Cerebellar nuclear complex (tissue), 1 donor: Measurements from ENCODE around the gene PASD1.
"Not testable (repeated sequence)": the region's sequence is repeated elsewhere in the genome, so short reads cannot be mapped to it uniquely, and the experiment has no call there.

ENCODE experiments used
- DNase-seq, 2 experiments: peaks; one replicate each; lab custom pipeline; 2025; lab: John Stamatoyannopoulos, UW

Gene PASD1

GRCh38 chrX:151563449-151563848, at the start of gene PASD1:
TSS of gene PASD1 (plus strand) at chrX:151563675. CDS start at chrX:151601554, 37,879 bp downstream.
- no peak for DNase-seq

GRCh38 chrX:151515237-151515636, 48.2 kb upstream of the PASD1 start:
- DNase-seq: no peak

DNA sequence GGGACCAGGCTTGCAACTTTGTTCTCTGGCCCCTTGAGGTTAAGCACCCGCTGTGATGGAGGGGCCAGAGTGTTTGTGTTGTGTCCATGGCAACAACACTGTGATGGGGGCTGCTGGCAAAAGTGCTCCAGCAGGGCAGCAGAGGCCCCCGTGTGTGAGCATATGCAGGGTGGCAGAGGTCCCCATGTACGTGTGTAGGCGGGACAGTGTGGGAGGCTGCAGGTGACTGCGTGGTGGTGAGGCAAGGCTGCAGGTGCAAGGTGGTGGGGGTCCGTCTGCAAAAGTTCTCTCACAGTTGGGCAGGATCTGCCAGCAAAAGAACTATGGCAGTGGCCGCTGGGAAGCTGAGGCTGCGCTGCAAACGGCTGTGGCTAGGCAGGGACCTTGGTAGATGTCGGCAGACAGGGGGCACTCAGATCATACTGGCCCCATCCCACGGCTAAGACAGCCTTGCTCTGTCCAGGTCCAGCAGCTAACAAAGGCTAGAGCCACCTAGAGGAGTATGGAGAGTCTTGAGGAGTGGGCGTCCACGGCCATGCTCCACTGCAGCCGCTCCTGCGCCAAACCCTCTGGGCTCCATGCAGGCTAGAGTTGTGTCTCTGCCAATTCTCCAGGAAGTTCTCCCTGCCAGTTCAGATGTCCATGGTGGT, 46.8 kb upstream of the PASD1 start:
- no peak for DNase-seq

- no peak for DNase-seq
Observed at GRCh38 chrX:151517421-151517820, 46.1 kb upstream of the PASD1 start.

- no peak for DNase-seq
Observed at GRCh38 chrX:151523351-151523750, 40.1 kb upstream of the PASD1 start.

DNA sequence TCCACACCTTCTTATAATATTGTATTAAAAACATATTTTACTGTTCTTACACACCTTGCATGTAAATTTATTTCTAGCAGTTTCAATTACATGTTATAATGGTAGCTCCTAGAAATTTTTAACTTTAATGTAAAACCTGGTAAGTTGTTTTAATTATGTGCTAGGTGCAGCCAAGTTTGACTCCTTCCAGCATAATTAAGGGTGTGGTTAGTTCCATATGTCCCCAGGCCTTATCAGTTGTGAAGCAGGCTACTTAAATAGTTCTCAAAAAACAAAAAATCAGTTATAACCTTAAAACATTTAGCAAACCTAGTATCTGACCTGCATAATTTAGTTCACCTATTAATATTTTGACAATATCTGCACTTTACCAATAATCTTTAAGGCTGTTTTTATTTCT, 26.9 kb upstream of the PASD1 start:
- no peak for DNase-seq

- no peak for DNase-seq
Observed at GRCh38 chrX:151537572-151537971, 25.9 kb upstream of the PASD1 start.

- DNase-seq: no peak
Observed at GRCh38 chrX:151538190-151539122, 25.0 kb upstream of the PASD1 start.

DNA sequence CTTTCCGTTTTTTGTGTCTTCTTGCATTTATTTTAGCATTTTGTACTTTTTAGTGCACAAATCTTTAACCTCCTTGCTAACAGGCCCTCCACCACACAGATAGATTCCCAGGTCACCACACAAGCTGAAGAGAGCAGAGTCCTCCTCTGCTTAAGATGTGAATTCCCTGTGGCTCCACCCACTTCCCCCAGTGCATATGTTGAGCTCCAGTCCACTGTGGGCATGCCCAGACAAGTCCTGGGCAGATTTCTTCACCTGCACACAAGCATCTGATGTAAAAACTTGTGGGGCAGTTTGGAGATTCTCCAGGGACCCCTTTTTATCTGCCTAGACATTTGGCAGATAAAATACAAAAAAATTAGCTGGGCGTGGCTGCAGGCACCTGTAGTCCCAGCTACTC, 19.8 kb upstream of the PASD1 start:
- DNase-seq: no peak

GRCh38 chrX:151546226-151546625, 17.2 kb upstream of the PASD1 start:
- DNase-seq: not testable (repeated sequence)

GRCh38 chrX:151551176-151551575, 12.3 kb upstream of the PASD1 start:
- DNase-seq: not testable (repeated sequence)

- no peak for DNase-seq
Observed at GRCh38 chrX:151552743-151553142, 10.7 kb upstream of the PASD1 start.

- not testable (repeated sequence) for DNase-seq
Observed at GRCh38 chrX:151555301-151555700, 8.2 kb upstream of the PASD1 start.

GRCh38 chrX:151562485-151562884, 990 bp upstream of the PASD1 start:
- DNase-seq: not testable (repeated sequence)

- not testable (repeated sequence) for DNase-seq
Observed at GRCh38 chrX:151563003-151563402, 472 bp upstream of the PASD1 start.

GRCh38 chrX:151564035-151564434, 560 bp downstream of the PASD1 start:
- no peak for DNase-seq

- DNase-seq: not testable (repeated sequence)
Observed at GRCh38 chrX:151566872-151567271, 3.4 kb downstream of the PASD1 start.

GRCh38 chrX:151570561-151570960, 7.1 kb downstream of the PASD1 start:
- no peak for DNase-seq

DNA sequence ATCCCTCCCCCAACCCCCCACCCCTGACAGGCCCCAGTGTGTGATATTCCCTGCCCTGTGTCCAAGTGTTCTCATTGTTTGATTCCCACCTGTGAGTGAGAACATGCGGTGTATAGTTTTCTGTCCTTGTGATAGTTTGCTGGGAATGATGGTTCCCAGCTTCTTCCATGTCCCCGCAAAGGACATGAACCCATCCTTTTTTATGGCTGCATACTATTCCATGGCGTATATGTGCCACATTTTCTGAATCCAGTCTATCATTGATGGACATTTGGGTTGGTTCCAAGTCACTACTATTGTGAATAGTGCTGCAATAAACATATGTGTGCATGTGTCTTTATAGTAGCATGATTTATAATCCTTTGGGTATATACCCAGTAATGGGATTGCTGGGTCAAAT, 29.9 kb downstream of the PASD1 start:
- DNase-seq: not testable (repeated sequence)

DNA sequence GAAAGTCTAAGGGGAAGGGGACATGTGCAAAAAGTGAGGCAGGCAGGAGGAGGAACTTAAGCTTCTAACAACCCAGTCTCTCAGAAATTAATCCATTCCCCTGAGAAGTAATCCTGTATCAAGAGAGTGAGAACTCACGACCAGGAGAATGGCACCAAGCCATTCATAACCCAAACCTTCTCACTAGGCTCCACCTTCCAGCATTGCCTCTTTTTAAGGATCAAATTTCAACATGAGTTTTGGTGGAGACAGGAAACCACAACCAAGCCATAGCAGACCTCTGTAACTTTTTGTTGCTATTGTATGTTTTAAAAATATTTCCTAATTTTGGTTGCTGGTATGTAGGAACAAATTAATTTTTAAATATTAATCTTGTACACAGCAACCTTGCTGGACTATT, 32.8 kb downstream of the PASD1 start:
- no peak for DNase-seq

GRCh38 chrX:151604931-151605330, 41.5 kb downstream of the PASD1 start:
- no peak for DNase-seq

- no peak for DNase-seq
Observed at GRCh38 chrX:151609222-151609621, 45.7 kb downstream of the PASD1 start.

DNA sequence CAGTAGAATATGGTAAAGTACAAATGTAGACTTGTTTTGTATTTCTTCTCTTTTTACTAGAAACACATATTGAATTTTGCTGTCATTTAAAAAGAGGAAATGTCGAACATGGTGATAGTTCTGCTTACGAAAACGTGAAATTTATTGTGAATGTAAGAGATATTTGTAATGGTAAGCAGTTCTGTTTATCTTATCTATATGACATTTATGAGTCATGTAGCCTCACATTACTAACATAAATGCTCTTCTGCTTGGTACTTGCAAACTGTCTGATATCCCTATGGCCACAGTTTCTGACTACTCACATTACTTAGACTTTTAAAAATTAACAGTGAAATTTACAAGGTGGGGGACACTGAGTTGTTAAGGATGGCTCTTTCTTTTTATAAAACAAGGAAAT, 57.9 kb downstream of the PASD1 start:
- DNase-seq: no peak
